ENCODE data around the gene CCNL1. TPM values are rescaled to one million over a fixed set of nuclear protein-coding genes. Genes with fewer than 3 reads are reported as not detected.
A peak's percentile ranks its signal among the peaks of the same experiment; 100 is the strongest.

Gene CCNL1
- total and polyA plus RNA-seq, 2 donors (not counting 3 experiments of a cell fraction or from before 2014, with no cell fraction given), result 119 to 137 TPM

- Histone ChIP-seq H3K9me3 (replicated peaks; ENCODE audit: control insufficient read depth, insufficient read depth, low read length) (no peaks in the 10 kb centered on the region), H4K20me1 (replicated peaks; ENCODE audit: control insufficient read depth, extremely low read depth, insufficient read depth, low read length) (no peaks in the 10 kb centered on the region), H3K27ac (ENCODE audit: insufficient read depth, low read depth, low read length) (no peak overlapping the region), H2AFZ (ENCODE audit: low read depth, low read length) (peak overlapping the region; percentile 55), H3K9me1 (replicated peaks; ENCODE audit: control insufficient read depth, extremely low read depth, insufficient read depth, low read length) (no peaks in the 10 kb centered on the region), H3K79me2 (ENCODE audit: control insufficient read depth, insufficient read depth, low read length) (no peaks in the 10 kb centered on the region), H3K4me3 (replicated peaks in 1 of 3; ENCODE audit: insufficient read depth in 1 of 3, low read depth in 1 of 3, low read length in 3 of 3) (no peak overlapping the region), H3K27me3 (ENCODE audit: control insufficient read depth in 2 of 2, insufficient read depth in 2 of 2, low read length in 2 of 2) (no peaks in the 10 kb centered on the region), H3K9ac (replicated peaks; ENCODE audit: extremely low read depth, insufficient read depth, low read length) (no peak overlapping the region), H3K36me3 (ENCODE audit: control insufficient read depth in 2 of 2, extremely low read depth in 1 of 2, insufficient read depth in 2 of 2, low read length in 2 of 2) (no peaks in the 10 kb centered on the region), H3K4me2 (ENCODE audit: insufficient read depth, low read length) (no peak overlapping the region), H3K4me1 (ENCODE audit: control insufficient read depth, extremely low read depth, insufficient read depth, low read length) (peaks cover 8% of the 10 kb centered on the region)
- BruUV-seq (replicated peaks), result no TSS peak
- peak; percentile 19 for DNase-seq (ENCODE audit: low read depth, low spot score)
- dilution Hi-C loops (cut with MboI; ENCODE audit: extremely low pct_ligation_motif_present, low sequenced_read_pairs) (no loop called here), intact Hi-C loops (cut with micrococcal nuclease) (no loop called here)
- peak; percentile 49 for TF ChIP-seq FOS (IDR thresholded peaks at IDR 0.05; ENCODE audit: borderline replicate concordance, insufficient read depth, low read length)
- no peak for TF ChIP-seq JUN (IDR thresholded peaks at IDR 0.05; ENCODE audit: borderline replicate concordance, insufficient read depth, insufficient read length, low read depth)
- TF ChIP-seq GATA2 (IDR thresholded peaks at IDR 0.05; ENCODE audit: insufficient read depth, insufficient read length, low read depth, low read length), result peak; percentile 97
- peak; percentile 77 for FAIRE-seq
- ChIA-PET POLR2A (no interaction called here), CTCF (interaction anchor here (0.9 to 3.9 kb wide), 9 partner anchors 9 to 979 kb away, joined by 3 to 19 read pairs (median 5); no protein-coding TSS in a partner anchor)
Observed at GRCh38 chr3:157115069-157116006, 44.6 kb downstream of the CCNL1 start.

- H3K79me2 ChIP-seq (ENCODE audit: control insufficient read depth, insufficient read depth, low read length), result no peaks in the 10 kb centered on the region
- FAIRE-seq, result no peak
- POLR2A ChIA-PET, result no interaction called here
- intact Hi-C loops (cut with micrococcal nuclease), result no loop called here
- no peak overlapping the region for H2AFZ ChIP-seq (ENCODE audit: low read depth, low read length)
- H3K4me3 ChIP-seq (replicated peaks in 1 of 3; ENCODE audit: insufficient read depth in 1 of 3, low read depth in 1 of 3, low read length in 3 of 3), result no peak overlapping the region
- H3K9me1 ChIP-seq (replicated peaks; ENCODE audit: control insufficient read depth, extremely low read depth, insufficient read depth, low read length), result no peaks in the 10 kb centered on the region
- BruUV-seq (replicated peaks), result no TSS peak
- peaks cover 8% of the 10 kb centered on the region for H3K4me1 ChIP-seq (ENCODE audit: control insufficient read depth, extremely low read depth, insufficient read depth, low read length)
- TF ChIP-seq POLR2A (IDR thresholded peaks at IDR 0.05; ENCODE audit: low read depth, low read length) (no peak), FOS (IDR thresholded peaks at IDR 0.05; ENCODE audit: borderline replicate concordance, insufficient read depth, low read length) (no peak), JUN (IDR thresholded peaks at IDR 0.05; ENCODE audit: borderline replicate concordance, insufficient read depth, insufficient read length, low read depth) (no peak), POLR2AphosphoS5 (IDR thresholded peaks at IDR 0.05; ENCODE audit: insufficient read depth, low read depth, low read length) (no peak), GATA2 (IDR thresholded peaks at IDR 0.05; ENCODE audit: insufficient read depth, insufficient read length, low read depth, low read length) (no peak), MAX (IDR thresholded peaks at IDR 0.05; ENCODE audit: insufficient read depth, insufficient read length) (no peak), EZH2 (IDR thresholded peaks at IDR 0.05; ENCODE audit: borderline replicate concordance, low read depth, low read length, severe bottlenecking) (no peak), MYC (IDR thresholded peaks at IDR 0.05; ENCODE audit: low read depth, low read length) (no peak), CTCF (IDR thresholded peaks at IDR 0.05; ENCODE audit: extremely low read depth in 1 of 2, insufficient read depth in 1 of 2, low read depth in 1 of 2, low read length in 2 of 2) (no peak)
- dilution Hi-C loops (cut with MboI; ENCODE audit: extremely low pct_ligation_motif_present, low sequenced_read_pairs), result no loop called here
- H3K27me3 ChIP-seq (ENCODE audit: control insufficient read depth in 2 of 2, insufficient read depth in 2 of 2, low read length in 2 of 2), result no peaks in the 10 kb centered on the region
- H4K20me1 ChIP-seq (replicated peaks; ENCODE audit: control insufficient read depth, extremely low read depth, insufficient read depth, low read length), result no peaks in the 10 kb centered on the region
- CTCF ChIA-PET, result interaction anchor here (0.9 to 1.7 kb wide), 5 partner anchors 8 to 26 kb away, joined by 3 to 8 read pairs (median 5); no protein-coding TSS in a partner anchor
- H3K36me3 ChIP-seq (ENCODE audit: control insufficient read depth in 2 of 2, extremely low read depth in 1 of 2, insufficient read depth in 2 of 2, low read length in 2 of 2), result no peaks in the 10 kb centered on the region
- no peak overlapping the region for H3K27ac ChIP-seq (ENCODE audit: insufficient read depth, low read depth, low read length)
- no peak overlapping the region for H3K4me2 ChIP-seq (ENCODE audit: insufficient read depth, low read length)
- H3K9ac ChIP-seq (replicated peaks; ENCODE audit: extremely low read depth, insufficient read depth, low read length), result no peak overlapping the region
- DNase-seq (ENCODE audit: low read depth, low spot score), result no peak
- no peaks in the 10 kb centered on the region for H3K9me3 ChIP-seq (replicated peaks; ENCODE audit: control insufficient read depth, insufficient read depth, low read length)
Observed at GRCh38 chr3:157113832-157114505, 46.0 kb downstream of the CCNL1 start.

All from endothelial cell of umbilical vein (primary cell).